GM13976 (cell line): ENCODE measurements around the gene BCL2L12.
"Not testable (repeated sequence)": the region's sequence is repeated elsewhere in the genome, so short reads cannot be mapped to it uniquely, and the experiment has no call there.

Experiments used
- DNase-seq: peaks from one replicate; pipeline ENCODE4 v3.0.0; 2012; ENCODE audit warnings: low spot score
- CTCF ChIP-seq: IDR thresholded peaks from 2 replicates; pipeline ENCODE4 v1.5.1; 2012; ENCODE audit warnings: borderline replicate concordance, mild to moderate bottlenecking; ENCODE audit not compliant: insufficient read depth; ENCODE audit errors: extremely low read depth, missing control alignments, control extremely low read depth
- in situ Hi-C: fragments of 300-500 bp; cut with MboI; formaldehyde crosslinking; loops from one replicate; pipeline ENCODE4 v1.12.0; 2022; ENCODE audit warnings: low sequenced_read_pairs, mixed read lengths, inconsistent platforms; ENCODE audit not compliant: unreplicated experiment

The BCL2L12 gene

DNA sequence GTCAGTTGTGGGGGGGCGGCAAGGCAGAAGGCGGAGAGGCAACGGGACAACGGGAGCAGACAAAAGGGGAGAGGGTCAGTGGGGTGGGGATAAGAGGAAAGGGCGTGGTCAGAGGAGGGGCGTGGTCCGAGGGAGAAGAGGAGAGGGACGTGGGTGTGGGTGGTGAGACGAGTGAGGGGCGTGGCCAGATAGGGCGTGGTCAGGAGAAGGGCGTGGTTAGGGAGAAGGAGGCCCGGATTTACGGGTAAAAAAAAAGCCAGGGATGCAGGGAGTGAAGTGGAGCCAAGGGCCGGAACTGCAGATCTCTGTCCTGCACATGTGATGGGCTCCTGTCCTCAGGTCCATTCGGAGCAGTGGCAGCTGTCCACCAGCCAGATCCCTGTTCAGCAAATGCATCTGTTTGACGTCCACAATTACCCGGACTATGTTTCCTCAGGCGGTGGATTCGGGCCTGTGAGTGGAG lies 46.7 kb downstream of the BCL2L12 start:
- no peak for TF ChIP-seq CTCF
- no peak for DNase-seq
- in situ Hi-C loops = no loop called here

DNA sequence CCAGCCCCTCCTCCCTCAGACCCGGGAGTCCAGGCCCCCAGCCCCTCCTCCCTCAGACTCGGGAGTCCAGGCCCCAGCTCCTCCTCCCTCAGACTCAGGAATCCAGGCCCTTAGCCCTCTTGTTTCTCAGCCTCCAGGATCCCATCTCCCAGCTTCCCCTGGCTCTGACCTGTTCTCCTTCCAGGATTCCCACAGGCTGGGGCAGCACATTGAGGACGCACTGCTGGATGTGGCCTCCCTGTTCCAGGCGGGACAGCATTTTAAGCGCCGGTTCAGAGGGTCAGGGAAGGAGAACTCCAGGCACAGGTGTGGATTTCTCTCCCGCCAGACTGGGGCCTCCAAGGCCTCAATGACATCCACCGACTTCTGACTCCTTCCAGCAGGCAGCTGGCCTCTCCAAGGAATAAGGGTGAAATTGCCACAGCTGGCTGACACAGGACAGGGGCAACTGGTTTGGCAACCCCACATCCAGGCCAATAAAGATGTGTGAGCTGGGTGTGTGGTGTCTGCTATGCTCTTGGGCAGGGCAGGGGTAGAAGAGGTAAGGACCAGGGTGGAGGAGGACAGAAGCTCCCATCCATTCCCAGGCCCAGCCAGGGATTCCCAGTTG lies 47.6 kb downstream of the BCL2L12 start:
- TF ChIP-seq CTCF = no peak
- no peak for DNase-seq
- in situ Hi-C loops = no loop called here

GRCh38 chr19:49716154-49716553 lies 50.4 kb downstream of the BCL2L12 start:
- DNase-seq = no peak
- in situ Hi-C loops = no loop called here
- no peak for TF ChIP-seq CTCF

GRCh38 chr19:49718511-49718910 lies 52.8 kb downstream of the BCL2L12 start:
- TF ChIP-seq CTCF = no peak
- DNase-seq = no peak
- in situ Hi-C loops = no loop called here

DNA sequence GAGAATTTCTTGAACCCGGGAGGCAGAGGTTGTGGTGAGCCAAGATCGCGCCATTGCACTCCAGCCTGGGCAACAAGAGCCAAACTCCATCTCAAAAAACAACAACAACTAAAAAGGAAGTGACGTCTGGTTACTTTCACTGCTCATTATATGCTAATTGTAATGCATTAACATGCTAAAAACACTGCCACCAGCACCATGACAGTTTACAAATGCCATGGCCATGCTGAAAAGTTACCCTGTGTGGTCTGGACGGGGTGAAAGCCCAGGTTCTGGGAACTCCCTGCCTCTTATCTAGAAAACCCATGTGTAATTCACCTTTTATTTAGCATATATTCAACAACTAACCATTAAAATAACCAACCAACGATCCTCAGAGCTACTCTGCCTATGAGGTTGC lies 53.3 kb downstream of the BCL2L12 start:
- DNase-seq = no peak
- no peak for TF ChIP-seq CTCF
- in situ Hi-C loops = no loop called here

- in situ Hi-C loops = not testable (repeated sequence)
These were observed 53.7 kb downstream of the BCL2L12 start for GRCh38 chr19:49719420-49719819.

More at GRCh38 chr19:49719420-49719819, 53.7 kb downstream of the BCL2L12 start:
- not testable (repeated sequence) for DNase-seq
